Mucosa of descending colon (tissue), 3 donors: ENCODE data around the gene COL5A3. TPM values are rescaled to one million over a fixed set of nuclear protein-coding genes. Genes with fewer than 3 reads are reported as not detected.

ENCODE experiments used
- ATAC-seq: fragments of 200-7000 bp; cut with Tn5 transposase; one replicate; pipeline ENCODE4 v1.9.1; 2020; ENCODE audit warnings: mild to moderate bottlenecking, moderate library complexity
- DNase-seq, 3 donors: peaks; one replicate each; pipeline ENCODE4 v3.0.0-alpha.2; 2020
- H3K36me3 ChIP-seq: fragments of 200-600 bp; one replicate; pipeline ENCODE4 v1.8.0; 2021; ENCODE audit warnings: low read depth, mild to moderate bottlenecking
- H3K4me1 ChIP-seq: fragments of 200-600 bp; one replicate; pipeline ENCODE4 v1.8.0; 2021; ENCODE audit warnings: low read depth, mild to moderate bottlenecking
- H3K4me3 ChIP-seq: fragments of 200-600 bp; one replicate; pipeline ENCODE4 v1.8.0; 2021; ENCODE audit warnings: mild to moderate bottlenecking
- H3K9me3 ChIP-seq: fragments of 200-600 bp; one replicate; pipeline ENCODE4 v1.8.0; 2021; ENCODE audit warnings: mild to moderate bottlenecking
- CTCF ChIP-seq: fragments of 200-600 bp; IDR thresholded peaks from one replicate; pipeline ENCODE4 v1.8.0; 2022; ENCODE audit warnings: antibody characterized with exemption, mild to moderate bottlenecking
- intact Hi-C, 2 donors: fragments of 100-400 bp; cut with DNase I in 1 of 2; cut with micrococcal nuclease in 1 of 2; formaldehyde crosslinking; loops; one replicate each; pipeline versions ENCODE4 v1.11.0 to v1.11.1; 2022; cut with DNase I, micrococcal nuclease
- total RNA-seq, 3 donors: library from RNA; stranded (reverse); fragmentation: NEBNext Ultra II Directional in 2 of 3; extraction: Animal tissue kit (Norgen Biotek cat#: 25700) in 2 of 3; gene quantifications; one replicate each; pipeline versions ENCODE4 v1.2.1 to v1.2.4, GENCODE V29; 2021 to 2023
- donor health status: DM: no; HTN: no; CAD: no; lungs with moderate emphysema.
- donor health status: DM: no; HTN: no; CAD: no.
- donor health status: DM: no; HTN: yes; CAD: no.

COL5A3 gene
- total RNA-seq, 3 donors from 2014 or later, result 1.9 to 7.2 (median 5.5) TPM

- no peaks in the 10 kb centered on the region for H3K9me3 ChIP-seq
- TF ChIP-seq CTCF, result no peak
- intact Hi-C loops, result no loop called here
- H3K36me3 ChIP-seq, result no peaks in the 10 kb centered on the region
- H3K4me3 ChIP-seq, result no peak overlapping the region
- peaks cover 14% of the 10 kb centered on the region for H3K4me1 ChIP-seq
- ATAC-seq (no peak), DNase-seq (no peak)
These were observed 1.7 kb upstream of the COL5A3 start for GRCh38 chr19:10011974-10012373.

- no peak for TF ChIP-seq CTCF
- Histone ChIP-seq H3K9me3 (no peaks in the 10 kb centered on the region), H3K36me3 (no peaks in the 10 kb centered on the region), H3K4me1 (peaks cover 14% of the 10 kb centered on the region), H3K4me3 (no peak overlapping the region)
- no peak for ATAC-seq
- intact Hi-C loops, result no loop called here
- no peak for DNase-seq
These were observed 635 bp upstream of the COL5A3 start for GRCh38 chr19:10010939-10011338.

- H3K4me1 ChIP-seq, result peaks cover 14% of the 10 kb centered on the region
- DNase-seq (no peak), ATAC-seq (no peak)
- no peak for TF ChIP-seq CTCF
- no peak overlapping the region for H3K4me3 ChIP-seq
- H3K9me3 ChIP-seq, result no peaks in the 10 kb centered on the region
- intact Hi-C loops, result no loop called here
- no peaks in the 10 kb centered on the region for H3K36me3 ChIP-seq
These were observed 535 bp downstream of the COL5A3 start for GRCh38 chr19:10009714-10010224.

- H3K4me3 ChIP-seq, result no peak overlapping the region
- no peak for DNase-seq
- H3K9me3 ChIP-seq, result no peaks in the 10 kb centered on the region
- ATAC-seq, result no peak
- no peaks in the 10 kb centered on the region for H3K36me3 ChIP-seq
- intact Hi-C loops, result no loop called here
- peaks cover 9% of the 10 kb centered on the region for H3K4me1 ChIP-seq
- TF ChIP-seq CTCF, result no peak
These were observed 2.0 kb downstream of the COL5A3 start for GRCh38 chr19:10008184-10008765.

- DNase-seq (no peak), ATAC-seq (no peak)
- no peak for TF ChIP-seq CTCF
These were observed 2.7 kb downstream of the COL5A3 start for GRCh38 chr19:10007371-10008183.

More at GRCh38 chr19:10007371-10008183, 2.7 kb downstream of the COL5A3 start:
- Histone ChIP-seq H3K36me3 (no peaks in the 10 kb centered on the region), H3K4me3 (no peak overlapping the region), H3K4me1 (peaks cover 9% of the 10 kb centered on the region), H3K9me3 (no peaks in the 10 kb centered on the region)
- intact Hi-C loops, result no loop called here
